Upper lobe of left lung (tissue), 6 donors: ENCODE results near the gene CADPS. TPM values are rescaled to one million over a fixed set of nuclear protein-coding genes. Genes with fewer than 3 reads are reported as not detected.

Source experiments
- ATAC-seq, 2 donors: fragments of 200-7000 bp; cut with Tn5 transposase; one replicate each; pipeline ENCODE4 v1.9.1; 2022; ENCODE audit warnings: mild to moderate bottlenecking in 2 of 2, moderate library complexity in 2 of 2; ENCODE audit not compliant: low FRiP score in 2 of 2
- DNase-seq, 2 donors: peaks; one replicate each; pipeline ENCODE4 v3.0.0-alpha.2; 2019 to 2020
- H3K27ac ChIP-seq, 4 donors: fragments of 200-600 bp; sonication (generic); one replicate each; pipeline ENCODE4 v1.5.1; 2016 to 2019
- H3K27me3 ChIP-seq, 4 donors: fragments of 200-600 bp; sonication (generic); one replicate each; pipeline ENCODE4 v1.5.1; 2017 to 2019
- H3K36me3 ChIP-seq, 4 donors: fragments of 200-600 bp; sonication (generic); one replicate each; pipeline ENCODE4 v1.5.1; 2016 to 2019
- H3K4me1 ChIP-seq, 4 donors: fragments of 200-600 bp; sonication (generic); one replicate each; pipeline ENCODE4 v1.5.1; 2018 to 2019
- H3K4me3 ChIP-seq, 4 donors: fragments of 200-600 bp; sonication (generic); one replicate each; pipeline ENCODE4 v1.5.1; 2017 to 2019; ENCODE audit warnings: mild to moderate bottlenecking in 2 of 4, moderate library complexity in 1 of 4
- H3K9me3 ChIP-seq, 4 donors: fragments of 200-600 bp; sonication (generic); one replicate each; pipeline ENCODE4 v1.5.1; 2018 to 2019
- EP300 ChIP-seq, 4 donors: sonication (generic); formaldehyde crosslinking; IDR thresholded peaks; one replicate each; pipeline ENCODE4 v1.5.1; 2017; ENCODE audit warnings: antibody characterized with exemption in 4 of 4, control low read depth in 2 of 4
- POLR2A ChIP-seq, 4 donors: fragments of 450-650 bp; IDR thresholded peaks; one replicate each; pipeline ENCODE4 v1.5.1; 2016 to 2017; ENCODE audit warnings: antibody characterized with exemption in 4 of 4, mild to moderate bottlenecking in 2 of 4
- POLR2AphosphoS5 ChIP-seq, 2 donors: sonication (generic); formaldehyde crosslinking; IDR thresholded peaks; one replicate each; pipeline ENCODE4 v1.5.1; 2017; ENCODE audit warnings: antibody characterized with exemption in 2 of 2
- WGBS, 2 donors: methylation state at CpG; one replicate each; pipeline ENCODE4 v1.1.5; 2017 to 2018; 5-methylcytosine and 5-hydroxymethylcytosine counted together
- total RNA-seq, 6 donors: library from RNA; depleted of rRNA in 4 of 6; stranded (reverse); fragments of >200 nt in 4 of 6; gene quantifications; one replicate each; pipeline versions ENCODE4 v1.1.0 to v1.2.1, GENCODE V29; 2016 to 2021
- TF ChIP-seq, protein P1 (sequence below), 6 experiments: fragments of 450-650 bp in 4 of 6; fragments of 200-600 bp in 2 of 6; sonication (generic) in 2 of 6; IDR thresholded peaks; one replicate each; pipeline ENCODE4 v1.5.1; 2016 to 2019; ENCODE audit warnings: antibody characterized with exemption in 6 of 6
- donor health status: DM: no; HTN: no; CAD: no; lungs with moderate emphysema.
- donor health status: DM: no; HTN: yes; CAD: no; lungs with severe emphysema.

CADPS gene
- total RNA-seq, 6 donors from 2014 or later: 0.29 to 1.5 (median 1.2) TPM; not detected in 3

DNA sequence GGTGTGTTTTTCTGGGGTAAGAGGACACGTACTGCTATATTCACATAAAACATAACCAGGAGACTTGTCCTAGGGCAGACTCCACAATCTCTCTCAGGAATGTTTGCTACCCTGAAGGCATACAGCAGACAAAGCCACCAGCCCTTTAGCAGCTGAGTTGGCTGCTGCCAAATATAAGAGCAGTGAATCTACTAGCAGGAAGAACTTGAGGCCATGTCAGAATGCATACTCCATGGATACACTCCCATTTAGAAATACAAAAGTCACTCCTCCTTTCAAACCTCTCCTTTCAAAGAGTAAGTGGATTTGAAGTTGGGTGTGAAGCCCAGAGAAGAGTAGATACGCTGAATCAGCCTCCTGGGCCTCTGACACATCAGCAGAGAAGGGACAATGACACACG, 94.1 kb downstream of the CADPS start:
- 77 to 83% methylated on average over 3 of the region's 3 CpGs for WGBS, 2 donors
- H3K27me3 ChIP-seq: no peaks in the 10 kb centered on the region

DNA sequence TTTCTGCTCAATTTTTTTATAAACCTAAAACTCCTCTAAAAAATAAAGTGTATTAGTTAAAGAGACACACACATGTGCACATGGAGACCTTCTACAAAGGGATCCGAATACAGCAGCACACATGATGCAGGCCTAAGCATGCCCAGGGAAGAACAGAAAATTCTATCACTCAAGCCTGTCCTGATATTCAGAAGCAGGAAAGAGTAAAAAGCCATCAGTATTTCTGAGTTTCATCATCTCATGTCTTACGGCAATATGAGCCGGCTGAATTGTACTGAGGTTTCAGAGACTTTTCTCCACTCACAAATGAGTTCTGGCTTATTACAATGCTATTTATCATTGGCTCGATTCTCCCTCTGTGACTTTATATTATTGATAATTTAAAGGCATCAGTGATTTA, 97.5 kb downstream of the CADPS start:
- WGBS, 2 donors: 80 to 84% methylated on average over 4 of the region's 4 CpGs
- no peak for DNase-seq
- H3K9me3 ChIP-seq: no peaks in the 10 kb centered on the region

More for the DNA sequence above, 94.1 kb downstream of the CADPS start:
- DNase-seq (no peak), ATAC-seq (no peak)
- Histone ChIP-seq H3K4me1 (no peaks in the 10 kb centered on the region), H3K27ac (no peak overlapping the region), H3K9me3 (no peaks in the 10 kb centered on the region), H3K36me3 (no peaks in the 10 kb centered on the region), H3K4me3 (no peak overlapping the region)
- TF ChIP-seq EP300 (IDR thresholded peaks at IDR 0.05) (no peak), POLR2A (IDR thresholded peaks at IDR 0.05) (no peak), POLR2AphosphoS5 (IDR thresholded peaks at IDR 0.05) (no peak)
- TF ChIP-seq, protein P1, sequence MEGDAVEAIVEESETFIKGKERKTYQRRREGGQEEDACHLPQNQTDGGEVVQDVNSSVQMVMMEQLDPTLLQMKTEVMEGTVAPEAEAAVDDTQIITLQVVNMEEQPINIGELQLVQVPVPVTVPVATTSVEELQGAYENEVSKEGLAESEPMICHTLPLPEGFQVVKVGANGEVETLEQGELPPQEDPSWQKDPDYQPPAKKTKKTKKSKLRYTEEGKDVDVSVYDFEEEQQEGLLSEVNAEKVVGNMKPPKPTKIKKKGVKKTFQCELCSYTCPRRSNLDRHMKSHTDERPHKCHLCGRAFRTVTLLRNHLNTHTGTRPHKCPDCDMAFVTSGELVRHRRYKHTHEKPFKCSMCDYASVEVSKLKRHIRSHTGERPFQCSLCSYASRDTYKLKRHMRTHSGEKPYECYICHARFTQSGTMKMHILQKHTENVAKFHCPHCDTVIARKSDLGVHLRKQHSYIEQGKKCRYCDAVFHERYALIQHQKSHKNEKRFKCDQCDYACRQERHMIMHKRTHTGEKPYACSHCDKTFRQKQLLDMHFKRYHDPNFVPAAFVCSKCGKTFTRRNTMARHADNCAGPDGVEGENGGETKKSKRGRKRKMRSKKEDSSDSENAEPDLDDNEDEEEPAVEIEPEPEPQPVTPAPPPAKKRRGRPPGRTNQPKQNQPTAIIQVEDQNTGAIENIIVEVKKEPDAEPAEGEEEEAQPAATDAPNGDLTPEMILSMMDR (IDR thresholded peaks at IDR 0.05): no peak

DNA sequence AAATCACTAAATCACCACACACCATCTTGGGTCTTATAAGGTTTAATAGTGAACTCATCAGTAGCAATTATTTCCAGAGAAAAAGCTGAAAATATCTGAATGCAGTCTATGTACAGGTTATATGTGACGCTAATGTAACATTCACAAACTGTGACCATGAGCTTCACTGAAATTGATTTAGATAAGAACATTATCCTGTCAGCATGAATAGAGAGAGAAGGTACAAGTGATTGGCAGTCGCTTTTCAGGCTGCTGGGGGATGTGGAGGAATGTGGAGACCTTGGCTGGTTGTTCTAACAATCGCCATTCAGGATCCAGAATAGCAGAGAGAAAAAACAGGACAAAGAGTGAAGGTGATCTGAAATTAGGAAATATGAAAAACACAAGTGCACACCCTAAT, 98.1 kb downstream of the CADPS start:
- DNase-seq (no peak), ATAC-seq (no peak)
- WGBS, 2 donors: 86 to 92% methylated on average over 3 of the region's 3 CpGs
- Histone ChIP-seq H3K27me3 (no peaks in the 10 kb centered on the region), H3K36me3 (no peaks in the 10 kb centered on the region), H3K4me1 (no peaks in the 10 kb centered on the region), H3K4me3 (no peak overlapping the region), H3K27ac (no peak overlapping the region), H3K9me3 (no peaks in the 10 kb centered on the region)
- no peak for TF ChIP-seq EP300 (IDR thresholded peaks at IDR 0.05)
- TF ChIP-seq, protein P1 (IDR thresholded peaks at IDR 0.05): no peak
- no peak for TF ChIP-seq POLR2A (IDR thresholded peaks at IDR 0.05)
- TF ChIP-seq POLR2AphosphoS5 (IDR thresholded peaks at IDR 0.05): no peak

More for the DNA sequence above, 97.5 kb downstream of the CADPS start:
- no peak for ATAC-seq
- Histone ChIP-seq H3K4me3 (no peak overlapping the region), H3K36me3 (no peaks in the 10 kb centered on the region), H3K27ac (no peak overlapping the region), H3K4me1 (no peaks in the 10 kb centered on the region), H3K27me3 (no peaks in the 10 kb centered on the region)
- TF ChIP-seq POLR2A (IDR thresholded peaks at IDR 0.05) (no peak), EP300 (IDR thresholded peaks at IDR 0.05) (no peak), POLR2AphosphoS5 (IDR thresholded peaks at IDR 0.05) (no peak)
- TF ChIP-seq, protein P1 (IDR thresholded peaks at IDR 0.05): no peak

DNA sequence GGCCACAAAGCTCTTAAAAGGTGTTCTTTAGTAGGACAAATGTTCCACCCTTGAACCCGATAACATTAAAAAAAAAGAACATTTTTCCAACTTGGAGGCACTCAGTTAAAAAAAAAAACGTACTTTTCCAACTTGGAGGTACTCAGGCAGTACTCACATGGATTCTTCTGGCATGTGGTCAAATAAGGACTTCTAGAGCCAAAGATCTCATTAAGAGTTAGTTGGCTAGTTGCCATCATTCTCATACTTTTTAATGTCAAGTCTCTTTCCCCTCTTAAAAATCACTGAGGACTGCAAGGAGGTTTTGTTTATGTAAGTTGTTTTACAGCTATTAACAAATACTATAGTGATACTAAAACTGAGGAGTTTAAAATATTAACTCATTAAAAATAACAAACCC, 101.0 kb downstream of the CADPS start:
- ATAC-seq (no peak), DNase-seq (no peak)
- H3K27me3 ChIP-seq: no peaks in the 10 kb centered on the region
- H3K27ac ChIP-seq: no peak overlapping the region
- no peaks in the 10 kb centered on the region for H3K4me1 ChIP-seq
- TF ChIP-seq EP300 (IDR thresholded peaks at IDR 0.05): no peak
- no peak for TF ChIP-seq POLR2A (IDR thresholded peaks at IDR 0.05)
- TF ChIP-seq POLR2AphosphoS5 (IDR thresholded peaks at IDR 0.05): no peak
- TF ChIP-seq, protein P1 (IDR thresholded peaks at IDR 0.05): no peak
- no peaks in the 10 kb centered on the region for H3K36me3 ChIP-seq
- no peaks in the 10 kb centered on the region for H3K9me3 ChIP-seq
- H3K4me3 ChIP-seq: no peak overlapping the region
- WGBS, 2 donors: 31 to 53% methylated on average over 2 of the region's 2 CpGs

DNA sequence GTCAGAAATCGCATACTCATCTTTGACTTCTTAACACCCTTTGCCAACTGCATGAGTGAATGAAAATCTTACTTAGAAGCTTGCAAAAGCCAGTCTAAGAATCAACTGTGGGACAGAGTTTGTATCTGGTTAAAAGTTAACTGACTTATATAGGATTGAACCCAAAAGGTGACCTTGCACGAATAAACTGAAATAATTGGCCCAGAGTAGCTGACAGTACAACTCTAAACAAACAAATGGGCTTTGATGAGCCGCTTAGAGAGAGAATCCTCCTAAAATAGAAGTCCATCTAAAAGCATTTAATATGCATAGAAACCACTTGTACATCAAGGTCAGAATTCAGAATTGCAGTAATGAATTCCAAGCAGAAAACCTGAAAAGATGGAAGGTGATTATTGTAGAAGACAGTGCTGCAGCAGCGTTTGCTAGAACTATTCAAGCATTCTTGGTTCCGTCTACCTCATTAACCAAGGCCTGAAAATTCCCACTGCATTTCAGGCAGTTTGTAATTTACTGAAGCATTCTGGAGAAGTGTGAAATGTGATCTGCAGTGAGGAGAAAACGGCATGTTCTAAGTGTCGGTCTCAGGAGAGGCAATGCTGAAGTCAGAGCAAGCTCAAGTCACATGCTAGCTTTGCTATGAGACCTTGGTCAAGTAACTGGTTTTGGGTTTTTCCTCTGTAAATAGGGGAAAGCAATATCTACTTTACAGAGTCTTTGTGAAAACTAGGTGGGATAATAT, 103.7 kb downstream of the CADPS start:
- Histone ChIP-seq H3K36me3 (no peaks in the 10 kb centered on the region), H3K27me3 (no peaks in the 10 kb centered on the region), H3K4me3 (no peak overlapping the region), H3K9me3 (no peaks in the 10 kb centered on the region), H3K27ac (no peak overlapping the region), H3K4me1 (no peaks in the 10 kb centered on the region)
- WGBS, 2 donors: 69 to 70% methylated on average over 7 of the region's 7 CpGs
- DNase-seq: no peak
- TF ChIP-seq EP300 (IDR thresholded peaks at IDR 0.05) (no peak), POLR2AphosphoS5 (IDR thresholded peaks at IDR 0.05) (no peak), POLR2A (IDR thresholded peaks at IDR 0.05) (no peak)
- TF ChIP-seq, protein P1 (IDR thresholded peaks at IDR 0.05): no peak
- no peak for ATAC-seq
